ENCODE data around the gene ANO8.

GRCh38 chr19:17335575-17335974, 920 bp upstream of the ANO8 start:
- TF ChIP-seq CTCF (IDR thresholded peaks at IDR 0.05) (no peak), POLR2A (IDR thresholded peaks at IDR 0.05) (no peak), POLR2AphosphoS5 (IDR thresholded peaks at IDR 0.05) (no peak), EP300 (IDR thresholded peaks at IDR 0.05) (no peak)
